Daoy (cell line): Measurements from ENCODE around the gene SUPT4H1. TPM values are rescaled to one million over a fixed set of nuclear protein-coding genes. Genes with fewer than 3 reads are reported as not detected.

Experiments
- DNase-seq: peaks from one replicate; pipeline ENCODE4 v3.0.0-alpha.2; 2015; ENCODE audit warnings: low read depth
- total RNA-seq: library from RNA; depleted of rRNA; stranded (reverse); fragments of >200 nt; shearing (Covaris generic); gene quantifications from 2 replicates; pipeline ENCODE4 v1.2.3, GENCODE V29; 2014

SUPT4H1 gene
- total RNA-seq, 1 experiment from 2014 or later, result 50.2 TPM

DNA sequence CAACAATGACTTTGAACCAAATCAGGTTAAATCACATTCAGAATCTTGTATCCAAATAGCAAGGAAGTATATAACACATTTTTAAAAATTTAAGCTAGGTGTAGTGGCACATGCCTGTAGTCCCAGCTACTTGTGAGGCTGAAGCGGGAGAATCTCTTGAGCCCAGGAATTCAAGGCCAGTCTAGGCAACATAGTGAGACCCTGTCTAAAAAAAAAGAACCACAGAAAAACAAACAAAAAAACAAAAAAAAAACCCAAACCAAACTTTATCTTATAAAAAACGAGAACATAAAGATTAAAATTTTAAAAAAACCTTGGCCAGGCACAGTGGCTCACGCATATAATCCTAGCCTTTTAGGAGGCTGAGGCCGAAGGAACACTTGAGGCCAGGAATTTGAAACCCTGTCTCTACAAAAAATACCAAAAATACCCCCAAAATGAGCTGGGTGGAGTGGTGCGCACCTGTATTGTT is 11.6 kb downstream of the SUPT4H1 start:
- no peak for DNase-seq

DNA sequence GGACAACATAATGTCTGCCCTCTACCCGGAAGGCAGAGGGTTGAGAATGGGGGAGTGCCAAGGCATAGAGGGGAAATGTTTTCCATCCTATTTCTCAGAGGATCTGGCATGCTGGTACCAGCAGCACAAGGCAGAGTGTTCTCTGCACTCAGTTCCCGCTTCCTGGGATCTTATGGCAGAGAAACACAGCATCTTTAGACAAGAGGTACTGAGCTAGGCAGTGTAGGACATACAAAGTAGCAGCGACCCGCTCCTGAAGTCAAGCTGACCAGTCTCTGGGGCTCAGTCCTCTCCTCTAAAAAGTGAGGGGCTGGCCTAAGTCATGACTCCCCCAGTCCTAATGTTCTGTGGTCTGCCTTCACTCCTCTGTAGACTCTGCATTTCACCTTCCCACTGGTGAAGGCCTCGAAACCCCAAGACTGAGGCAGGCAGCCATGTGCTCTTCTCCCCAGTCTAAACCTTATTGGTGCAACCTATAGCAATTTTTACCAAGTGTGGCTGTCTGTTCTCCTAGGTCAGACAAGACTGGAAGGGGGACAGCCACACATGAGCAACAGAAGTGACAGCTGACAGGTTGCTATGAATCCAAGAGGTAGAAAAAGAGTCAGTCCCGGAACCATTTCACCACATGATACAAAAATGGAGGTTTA is 12.1 kb downstream of the SUPT4H1 start:
- DNase-seq, result no peak

DNA sequence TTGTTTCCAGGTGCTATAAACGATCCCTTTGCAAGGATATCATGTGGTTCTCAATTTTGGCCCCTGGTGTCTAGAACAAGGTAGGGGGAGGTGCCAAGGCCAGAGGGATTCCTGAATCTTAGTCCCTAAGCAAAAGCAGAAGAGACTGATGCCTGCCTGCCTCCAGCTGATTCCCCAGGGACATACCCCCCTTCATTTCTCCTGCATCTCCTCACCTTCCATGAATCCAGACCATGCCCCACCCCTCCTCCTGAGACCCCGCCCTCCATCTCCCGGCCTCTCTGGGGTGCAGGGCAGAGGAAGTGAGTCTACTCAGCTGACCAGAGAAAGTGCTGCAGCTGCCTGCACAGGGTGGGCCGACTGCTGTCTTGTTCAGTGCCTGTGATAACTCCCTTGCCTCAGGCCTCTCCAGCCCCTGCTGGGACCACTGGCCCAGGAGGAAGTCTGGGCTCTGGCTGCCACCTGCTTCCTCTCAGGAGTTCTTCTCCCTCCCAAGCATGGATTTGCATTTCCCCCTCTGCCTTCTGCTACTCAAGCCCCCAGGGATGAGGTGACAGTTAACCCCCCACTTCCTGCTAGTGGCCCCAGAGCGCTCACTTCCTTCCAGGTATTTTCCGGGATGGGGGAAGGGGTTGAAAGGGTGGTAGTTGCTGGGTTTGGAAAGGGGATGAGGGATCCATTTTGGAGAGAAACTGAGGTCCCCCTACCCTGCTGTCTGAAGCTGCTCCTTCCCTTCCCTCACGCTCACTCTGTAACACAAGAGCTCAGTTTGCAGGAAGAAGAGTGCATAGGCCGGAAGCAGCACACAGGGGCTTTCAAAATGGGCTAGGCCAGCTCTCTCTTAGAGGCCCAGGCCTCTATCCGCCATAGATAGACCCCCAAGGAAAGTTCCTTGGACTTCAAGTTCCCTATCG is 12.9 kb downstream of the SUPT4H1 start:
- DNase-seq, result peak; percentile 82

DNA sequence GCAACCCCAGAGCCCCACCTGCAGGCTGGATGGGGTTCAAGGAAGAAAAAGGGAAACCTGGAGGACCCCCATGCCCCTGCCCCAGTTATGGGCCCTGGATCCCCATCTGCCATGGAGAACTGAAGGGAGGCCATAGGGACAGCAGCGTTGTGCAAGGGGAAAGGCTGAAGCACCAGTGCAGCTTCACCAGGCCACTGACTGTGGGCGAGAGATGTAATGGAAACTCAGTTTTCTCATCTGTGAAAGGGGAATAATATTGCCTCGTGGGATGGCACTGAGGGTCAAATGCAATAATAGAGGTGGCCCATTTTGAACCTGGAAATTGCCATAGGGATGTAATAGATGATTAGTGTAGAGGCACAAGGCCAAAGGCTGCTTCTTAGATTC is 13.6 kb downstream of the SUPT4H1 start:
- no peak for DNase-seq

DNA sequence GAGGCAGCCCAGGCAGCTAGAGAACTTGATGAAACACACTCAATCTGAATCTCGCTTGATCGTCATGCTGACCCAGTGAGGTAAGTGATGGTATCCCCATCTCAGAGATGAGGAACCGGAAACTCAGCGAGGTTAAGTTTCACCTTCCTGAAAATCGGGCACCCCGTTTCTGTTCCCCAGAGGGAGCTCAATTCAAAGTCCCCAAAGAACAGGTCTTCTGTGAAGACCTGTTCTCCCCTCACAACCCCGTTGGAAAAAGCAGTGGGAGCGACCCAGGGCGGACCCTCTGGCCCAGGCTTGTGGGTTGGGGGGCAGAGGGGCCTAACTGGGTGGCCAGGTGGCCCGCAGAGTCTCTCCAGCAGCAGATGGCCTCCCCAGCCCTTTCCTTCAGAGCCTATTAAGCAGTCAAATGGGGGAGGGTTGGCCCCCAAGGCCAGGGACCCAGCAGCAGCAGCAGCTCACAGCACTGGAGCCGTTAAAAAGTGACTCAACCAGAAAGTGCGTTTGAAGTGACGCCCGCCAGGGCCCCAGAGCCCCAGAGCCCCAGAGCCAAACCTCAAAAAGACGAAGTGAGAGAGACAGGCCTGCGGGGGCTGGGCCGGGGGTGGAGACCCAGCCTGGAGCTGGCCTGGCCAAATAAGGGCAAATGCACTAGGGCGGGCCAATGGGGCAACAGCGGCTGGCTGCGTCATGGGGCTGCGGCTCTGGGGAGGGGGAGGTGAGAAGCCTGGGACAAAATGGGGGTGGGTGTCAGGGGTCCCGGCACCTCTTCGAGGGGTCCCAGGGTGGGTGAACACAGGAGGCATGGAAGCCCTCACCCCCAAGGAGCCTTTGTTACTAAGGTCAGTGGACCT is 14.2 kb downstream of the SUPT4H1 start:
- peak; percentile 87 for DNase-seq

DNA sequence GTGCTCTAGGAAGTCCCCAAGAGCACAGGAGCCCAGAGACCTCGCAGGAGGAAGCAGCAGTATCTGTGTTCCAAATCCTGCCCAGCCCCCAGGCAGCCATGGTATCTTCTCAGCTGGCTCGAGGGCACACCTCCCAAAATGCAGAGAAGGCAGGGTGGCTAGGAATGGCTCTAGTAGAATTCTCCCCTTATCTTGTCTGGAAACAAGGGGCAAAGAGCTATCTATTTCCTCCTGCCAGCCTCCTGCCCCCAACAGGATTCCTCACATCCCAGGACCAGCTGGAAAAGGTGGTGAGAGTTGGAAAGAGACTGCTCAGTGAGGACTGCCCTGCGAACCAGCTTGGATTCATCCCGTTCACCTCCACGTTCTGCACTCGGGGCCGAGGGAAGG is 14.8 kb downstream of the SUPT4H1 start:
- no peak for DNase-seq

DNA sequence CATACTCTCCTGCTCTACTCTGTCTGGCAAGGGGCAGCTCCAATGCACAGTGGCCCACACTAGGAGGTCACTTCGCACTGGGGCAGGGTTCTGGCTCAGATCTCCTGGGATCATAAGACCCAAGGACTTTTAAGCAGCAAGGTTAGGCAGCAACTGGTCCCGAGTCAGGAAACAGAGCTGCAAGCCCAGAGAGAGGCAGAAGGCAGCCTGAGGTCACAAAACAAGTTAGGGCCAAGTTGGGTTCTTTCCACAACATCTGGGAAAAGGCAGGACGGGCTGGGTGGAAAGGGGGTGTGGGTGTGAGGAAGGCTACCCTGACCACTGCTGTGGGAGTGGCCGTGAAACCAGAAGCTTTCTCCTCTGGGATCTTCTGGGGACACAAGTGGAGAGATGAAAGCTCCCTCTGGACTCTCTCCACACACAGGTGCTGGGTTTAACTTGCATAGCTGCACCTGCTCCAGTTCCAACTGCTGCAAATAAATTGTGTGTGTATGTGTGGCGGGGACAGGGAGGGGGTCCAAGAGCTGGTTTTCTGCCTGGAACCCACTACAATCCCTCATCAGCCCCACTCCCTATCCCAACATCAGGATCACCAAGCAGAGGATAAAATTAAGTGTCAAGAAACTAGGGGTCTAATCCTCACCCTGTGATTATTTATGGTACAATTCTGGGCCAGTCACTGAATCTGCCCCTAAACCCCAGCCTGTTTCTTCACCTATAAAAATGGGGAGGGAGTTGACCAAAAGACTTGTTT is 15.4 kb downstream of the SUPT4H1 start:
- no peak for DNase-seq

DNA sequence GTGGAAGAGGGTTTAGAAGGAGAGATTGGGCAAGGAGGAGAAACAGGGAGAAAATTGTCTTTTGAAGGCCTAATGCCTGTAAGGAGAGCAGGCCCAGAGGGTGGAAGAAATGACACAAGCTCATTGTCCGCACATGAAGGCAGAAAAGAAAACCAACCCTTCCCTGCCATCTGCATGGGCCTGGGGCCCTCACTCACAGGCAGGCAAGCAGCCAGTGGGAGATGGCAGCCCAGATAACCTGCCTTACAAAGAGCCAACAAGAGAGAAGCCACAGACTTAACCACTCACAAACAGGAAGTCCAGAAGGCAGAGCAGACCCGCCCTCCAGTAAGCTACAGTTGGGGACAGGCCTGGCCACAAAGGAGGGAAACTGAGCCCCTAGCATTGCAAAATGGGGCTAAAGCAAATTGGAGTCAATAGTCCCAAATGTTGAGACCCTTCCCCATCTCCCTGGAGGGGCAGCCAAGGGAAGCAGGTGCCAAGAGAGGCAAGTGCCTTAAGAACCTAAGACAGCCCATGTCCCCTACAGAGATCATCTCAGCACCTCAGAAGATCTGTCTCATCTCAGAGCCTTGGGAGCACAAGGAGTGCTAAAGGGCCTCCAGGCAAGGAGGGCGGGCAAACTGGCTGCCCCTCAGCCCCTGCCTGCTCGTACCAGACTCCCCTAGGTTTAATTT is 16.1 kb downstream of the SUPT4H1 start:
- DNase-seq, result peak; percentile 59

DNA sequence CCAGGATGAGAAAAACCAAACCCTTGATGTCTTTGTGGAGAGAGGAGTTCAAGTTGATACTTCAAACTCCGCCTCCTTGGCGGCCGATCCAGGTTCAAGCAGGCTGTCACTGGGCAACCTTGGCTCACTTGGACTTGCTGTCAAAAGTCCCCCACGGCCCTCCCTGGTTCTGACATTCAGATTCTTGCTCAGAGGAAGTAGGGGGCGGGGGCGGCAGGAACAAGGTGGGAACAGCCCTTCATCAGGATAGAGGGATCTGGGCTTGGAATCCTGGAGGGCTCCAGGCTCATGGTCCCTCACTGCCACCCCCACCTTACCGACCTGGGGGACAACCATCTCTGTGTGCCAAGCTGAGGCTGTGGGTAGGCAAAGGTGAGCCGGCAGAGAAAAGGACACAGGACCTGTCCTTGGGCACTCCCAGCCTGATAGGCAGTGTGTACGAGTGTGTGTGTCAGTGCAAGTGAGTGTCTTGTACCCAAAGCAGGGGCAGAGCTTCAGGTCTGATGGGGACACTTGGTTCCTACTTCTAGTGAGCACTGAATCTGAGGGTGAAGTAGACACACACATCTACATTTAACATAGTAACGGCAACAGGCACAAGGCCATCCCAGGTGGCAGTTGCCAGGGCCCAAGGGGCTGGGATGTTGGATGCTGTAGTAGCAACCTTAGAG is 16.8 kb downstream of the SUPT4H1 start:
- DNase-seq, result no peak

DNA sequence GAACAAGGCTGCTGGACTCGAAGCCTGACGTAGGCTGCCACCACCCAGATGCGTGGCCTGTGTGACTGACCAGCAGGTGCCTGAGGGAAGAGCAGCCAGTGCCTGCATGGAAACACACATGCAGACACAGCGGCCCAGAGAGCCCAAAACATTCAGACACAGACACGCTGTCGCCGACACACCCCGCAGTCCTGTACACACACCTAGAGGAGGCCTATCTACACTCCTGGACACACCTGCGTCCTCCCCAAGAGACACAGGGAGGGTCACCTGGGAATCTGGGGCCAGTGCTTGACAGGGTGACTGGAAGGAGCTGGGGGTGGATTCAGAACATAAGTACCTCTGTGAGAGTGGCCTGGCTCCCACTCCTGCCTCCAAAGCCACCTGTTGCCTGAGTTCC is 17.3 kb downstream of the SUPT4H1 start:
- DNase-seq, result no peak

DNA sequence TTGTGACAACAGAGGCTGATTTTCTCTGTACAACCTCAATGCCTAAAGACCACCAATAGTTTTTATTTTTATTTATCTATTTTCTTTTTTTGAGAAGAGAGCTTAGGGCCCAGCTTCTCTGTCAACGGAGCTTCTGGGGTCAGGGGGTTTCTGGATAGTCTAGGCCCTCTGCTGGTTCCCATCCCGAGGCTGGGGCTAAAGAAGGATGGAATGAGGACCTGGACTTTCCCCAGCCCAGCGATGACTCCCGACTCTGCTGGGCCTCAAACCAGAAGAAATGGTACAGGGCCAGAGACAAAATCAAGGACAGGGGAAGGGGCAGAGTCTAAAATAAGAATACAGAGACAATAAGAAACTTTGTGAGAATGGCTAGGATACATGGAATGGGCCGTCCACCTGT is 17.7 kb downstream of the SUPT4H1 start:
- DNase-seq, result no peak

DNA sequence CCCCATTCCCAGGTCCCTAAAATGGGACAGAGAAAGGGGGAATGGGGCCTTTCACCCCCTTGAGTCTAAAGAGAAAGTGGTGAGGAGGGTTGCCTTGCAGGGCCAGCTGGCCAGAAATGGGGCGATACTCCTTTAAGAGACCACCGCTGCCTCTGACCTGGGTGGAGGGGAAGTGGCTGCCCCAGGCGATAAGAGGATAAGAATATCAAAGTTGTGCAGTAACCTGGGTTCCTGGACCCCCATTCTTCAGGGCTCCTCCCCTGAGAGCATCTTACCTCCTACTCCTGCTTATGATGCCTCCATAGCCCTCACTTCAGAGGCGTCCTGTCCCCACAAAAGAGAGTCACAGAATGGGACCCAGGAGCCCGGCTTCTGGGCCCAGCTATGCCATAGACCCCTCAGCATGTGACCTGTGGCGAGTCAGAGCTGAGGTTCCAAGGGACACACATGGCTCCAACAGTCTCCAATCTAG is 18.2 kb downstream of the SUPT4H1 start:
- DNase-seq, result no peak

DNA sequence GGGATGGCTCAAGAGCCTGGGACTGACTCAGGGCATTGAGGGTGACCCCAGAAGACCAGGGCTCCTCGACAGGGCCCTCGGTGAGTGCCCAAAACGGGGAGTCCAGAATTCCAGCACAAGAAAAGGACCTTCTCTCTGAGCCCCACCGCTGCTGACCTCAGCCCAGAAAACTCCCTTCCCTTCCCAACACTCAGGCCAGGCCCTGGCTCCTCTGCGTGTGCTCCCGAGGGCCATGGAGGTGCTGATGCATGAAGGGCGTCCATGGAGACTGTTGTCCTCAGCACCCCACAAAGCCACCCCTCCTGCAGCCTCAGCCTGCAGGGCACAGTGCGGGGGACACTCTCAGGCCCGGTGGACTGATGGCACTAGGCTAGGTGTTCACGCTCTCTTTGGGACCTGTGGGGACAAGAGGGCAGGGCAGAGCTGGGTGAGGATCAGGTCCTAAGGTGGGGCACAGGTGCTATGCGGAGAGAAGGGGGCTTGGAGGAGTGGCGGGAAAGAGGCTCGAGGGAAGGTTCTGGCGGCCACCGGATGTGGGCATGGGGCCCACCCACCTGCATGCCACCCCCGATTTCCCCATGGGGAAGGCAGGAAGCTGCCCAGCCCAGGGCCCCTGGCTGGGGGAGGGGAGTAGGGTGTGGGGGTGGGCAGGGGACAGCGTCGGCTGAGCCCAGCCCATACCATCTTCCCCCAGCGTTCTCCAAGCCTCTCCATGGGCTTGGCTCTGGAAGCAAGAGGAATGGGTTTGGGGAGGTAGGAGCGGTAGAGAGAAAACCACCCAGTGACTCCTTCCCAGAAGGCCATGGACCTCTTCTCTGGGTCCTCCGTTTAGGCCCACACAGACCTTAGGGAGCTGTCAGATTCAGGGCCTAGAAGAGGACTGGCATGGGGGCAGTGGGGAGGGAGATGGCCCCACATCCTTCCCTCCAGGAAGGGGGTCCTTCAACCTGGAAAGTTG is 18.9 kb downstream of the SUPT4H1 start:
- no peak for DNase-seq

DNA sequence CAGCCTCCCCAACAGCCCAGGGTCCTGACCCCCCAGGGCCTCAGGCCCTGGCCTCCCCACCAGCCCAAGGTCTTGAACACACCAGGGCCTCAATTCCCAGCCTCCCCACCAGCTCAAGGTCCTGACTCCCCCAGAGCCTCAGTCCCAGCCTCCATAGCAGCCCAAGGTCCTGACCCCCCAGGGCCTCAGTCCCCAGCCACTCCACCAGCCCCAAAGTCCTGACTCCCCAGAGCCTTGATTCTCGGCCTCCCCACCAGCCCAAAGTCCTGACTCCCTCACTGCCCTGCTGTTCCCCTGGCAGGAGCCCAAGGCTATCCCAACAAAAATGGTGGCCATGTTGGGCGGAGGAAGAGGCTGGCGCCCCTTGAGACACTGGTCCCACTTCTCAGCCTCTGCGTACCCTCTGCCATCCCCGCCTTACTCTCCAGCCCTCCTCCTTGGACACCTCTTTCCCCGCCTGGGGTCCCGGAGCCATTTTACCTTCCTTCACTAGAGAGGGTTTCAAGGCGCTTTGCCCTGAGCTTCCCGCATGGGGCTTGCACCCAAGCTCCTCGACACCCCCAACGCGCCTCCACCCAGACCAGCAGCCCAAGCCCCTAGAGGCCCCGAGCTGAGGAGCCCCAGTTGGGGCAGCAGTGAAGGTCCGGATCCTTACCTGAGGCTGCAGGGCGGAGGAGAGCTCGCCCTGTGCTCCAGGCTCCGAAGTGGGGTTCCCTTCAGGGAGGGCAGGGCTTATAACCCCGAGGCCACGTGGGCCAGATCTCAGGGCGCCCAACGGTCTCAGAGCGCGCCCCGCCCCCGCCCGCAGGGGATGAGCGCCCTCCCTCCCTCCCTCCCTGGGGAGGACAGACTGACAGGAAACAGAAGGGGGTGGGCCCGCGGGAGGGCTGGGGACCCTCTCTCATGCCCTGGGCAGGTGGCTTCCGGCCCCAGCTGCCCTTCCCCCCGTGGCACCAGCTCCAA is 19.9 kb downstream of the SUPT4H1 start:
- DNase-seq, result no peak

DNA sequence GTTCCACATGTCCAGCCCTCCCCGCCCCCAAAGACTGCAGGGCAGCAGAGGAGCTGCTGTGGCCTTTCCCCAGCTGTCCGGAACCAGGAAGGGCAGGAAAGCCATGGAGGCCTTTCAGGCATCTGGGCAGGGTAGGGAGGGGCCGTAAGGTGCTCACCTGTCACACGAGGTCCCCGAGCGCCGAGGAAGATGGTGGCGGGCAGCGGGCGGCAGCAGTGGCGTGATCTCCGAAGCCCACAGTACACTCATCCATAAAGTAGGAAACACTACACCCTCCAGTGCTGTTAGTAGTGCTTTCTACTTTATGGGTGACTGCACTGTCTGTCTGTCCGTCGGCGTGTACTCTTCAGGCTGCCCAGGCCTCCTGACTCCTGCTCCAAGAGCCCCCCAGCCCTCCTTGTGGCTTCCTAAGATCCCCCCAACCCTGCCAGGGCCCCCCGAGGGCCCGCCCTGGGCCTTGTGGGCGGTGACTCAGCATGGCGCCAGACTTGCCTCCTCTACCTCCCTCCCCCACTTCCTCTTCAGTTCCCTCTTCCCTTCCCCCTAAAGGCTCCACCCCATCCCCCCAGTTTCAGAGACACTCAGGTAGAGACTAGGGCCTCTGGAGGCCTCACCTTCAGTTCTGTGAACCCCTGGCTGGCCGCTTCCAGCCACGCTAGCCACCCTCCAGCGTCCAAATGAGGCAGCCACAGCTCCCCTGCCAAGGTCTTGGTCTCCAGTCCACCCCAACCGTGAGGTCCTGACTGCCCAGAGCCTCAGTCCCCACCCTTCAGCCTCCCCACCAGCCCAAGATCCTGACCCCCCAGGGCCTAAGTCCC is 20.8 kb downstream of the SUPT4H1 start:
- DNase-seq, result peak; percentile 52

DNA sequence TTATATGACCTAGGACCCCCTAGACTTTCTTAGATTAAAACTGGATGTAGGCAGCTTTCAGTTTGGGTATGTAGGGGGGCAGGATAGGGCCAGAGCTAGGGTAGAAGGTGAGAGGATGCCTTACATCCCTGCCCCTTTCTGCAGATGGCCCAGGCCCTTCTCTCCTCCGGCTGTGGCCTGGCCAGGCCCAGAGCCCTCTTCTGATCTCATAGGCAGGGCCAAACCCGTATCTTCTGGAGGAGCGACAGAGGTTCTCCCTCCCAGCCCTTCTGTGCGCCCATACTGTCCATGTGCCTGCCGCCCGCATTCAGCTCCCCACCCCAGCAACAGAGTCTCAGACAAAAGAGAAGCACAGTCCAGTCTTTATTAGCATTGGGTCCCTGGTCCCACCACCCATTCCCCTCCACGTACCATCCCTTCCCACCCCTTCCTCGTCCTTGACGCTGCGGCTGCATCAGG is 21.4 kb downstream of the SUPT4H1 start:
- DNase-seq, result no peak
